ENCODE results near the gene RPN2.

- TF ChIP-seq POLR2AphosphoS5 (IDR thresholded peaks at IDR 0.05) (no peak), CTCF (IDR thresholded peaks at IDR 0.05) (no peak), POLR2A (IDR thresholded peaks at IDR 0.05) (no peak)
These were observed 75.2 kb downstream of the RPN2 start for GRCh38 chr20:37254114-37254878.

Data from upper lobe of left lung (tissue), 4 donors.